ENCODE measurements around the gene THOC6.

Gene THOC6

GRCh38 chr16:3009568-3010390 lies 14.1 kb upstream of the THOC6 start:
- Histone ChIP-seq H3K36me3 (ENCODE audit: insufficient read depth, low read length) (no peaks in the 10 kb centered on the region), H3K27me3 (ENCODE audit: control insufficient read depth in 1 of 2, insufficient read depth in 2 of 2, low read length in 2 of 2) (peaks cover 23 to 83% of the 10 kb centered on the region in 2 donors), H3K27ac (ENCODE audit: low read depth, low read length) (no peak overlapping the region), H3K9ac (ENCODE audit: low read length) (no peak overlapping the region), H3K4me3 (ENCODE audit: low read depth in 1 of 2, low read length in 2 of 2) (no peak overlapping the region), H3K9me3 (ENCODE audit: low read length) (no peaks in the 10 kb centered on the region), H3K4me1 (ENCODE audit: insufficient read depth, low read length) (no peaks in the 10 kb centered on the region)

- no peaks in the 10 kb centered on the region for H3K36me3 ChIP-seq (ENCODE audit: insufficient read depth, low read length)
- H3K27me3 ChIP-seq (ENCODE audit: control insufficient read depth in 1 of 2, insufficient read depth in 2 of 2, low read length in 2 of 2), result peaks cover 17 to 78% of the 10 kb centered on the region in 2 donors
- H3K9ac ChIP-seq (ENCODE audit: low read length), result no peak overlapping the region
- H3K27ac ChIP-seq (ENCODE audit: low read depth, low read length), result no peak overlapping the region
- H3K4me3 ChIP-seq (ENCODE audit: low read depth in 1 of 2, low read length in 2 of 2), result no peak overlapping the region
- no peaks in the 10 kb centered on the region for H3K9me3 ChIP-seq (ENCODE audit: low read length)
- no peaks in the 10 kb centered on the region for H3K4me1 ChIP-seq (ENCODE audit: insufficient read depth, low read length)
Observed at GRCh38 chr16:3010510-3010909, 13.3 kb upstream of the THOC6 start.

DNA sequence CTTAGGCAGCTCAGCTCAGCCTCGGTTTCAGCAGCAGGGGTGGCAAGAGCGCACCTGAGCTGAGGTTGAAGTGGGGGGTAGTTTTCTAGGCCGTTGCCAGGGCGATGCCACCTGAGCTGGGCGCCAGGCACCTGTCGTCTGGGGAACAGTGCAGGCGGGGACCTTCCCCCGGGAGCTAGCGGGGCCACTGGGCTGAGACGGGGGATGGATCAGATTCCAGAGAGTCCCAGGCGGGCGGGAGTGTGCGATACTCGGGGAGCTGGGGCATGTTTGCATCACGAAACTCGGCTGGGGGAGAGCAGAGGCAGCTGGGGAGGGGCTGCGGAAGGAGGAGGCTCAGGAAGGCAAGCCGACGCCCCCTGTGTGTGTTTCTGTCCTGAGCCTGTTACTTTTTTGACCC lies 11.6 kb upstream of the THOC6 start:
- Histone ChIP-seq H3K27me3 (ENCODE audit: control insufficient read depth in 1 of 2, insufficient read depth in 2 of 2, low read length in 2 of 2) (peaks cover 17 to 65% of the 10 kb centered on the region in 2 donors), H3K27ac (ENCODE audit: low read depth, low read length) (no peak overlapping the region), H3K36me3 (ENCODE audit: insufficient read depth, low read length) (no peaks in the 10 kb centered on the region), H3K4me1 (ENCODE audit: insufficient read depth, low read length) (no peaks in the 10 kb centered on the region), H3K4me3 (ENCODE audit: low read depth in 1 of 2, low read length in 2 of 2) (no peak overlapping the region), H3K9ac (ENCODE audit: low read length) (no peak overlapping the region), H3K9me3 (ENCODE audit: low read length) (no peaks in the 10 kb centered on the region)

DNA sequence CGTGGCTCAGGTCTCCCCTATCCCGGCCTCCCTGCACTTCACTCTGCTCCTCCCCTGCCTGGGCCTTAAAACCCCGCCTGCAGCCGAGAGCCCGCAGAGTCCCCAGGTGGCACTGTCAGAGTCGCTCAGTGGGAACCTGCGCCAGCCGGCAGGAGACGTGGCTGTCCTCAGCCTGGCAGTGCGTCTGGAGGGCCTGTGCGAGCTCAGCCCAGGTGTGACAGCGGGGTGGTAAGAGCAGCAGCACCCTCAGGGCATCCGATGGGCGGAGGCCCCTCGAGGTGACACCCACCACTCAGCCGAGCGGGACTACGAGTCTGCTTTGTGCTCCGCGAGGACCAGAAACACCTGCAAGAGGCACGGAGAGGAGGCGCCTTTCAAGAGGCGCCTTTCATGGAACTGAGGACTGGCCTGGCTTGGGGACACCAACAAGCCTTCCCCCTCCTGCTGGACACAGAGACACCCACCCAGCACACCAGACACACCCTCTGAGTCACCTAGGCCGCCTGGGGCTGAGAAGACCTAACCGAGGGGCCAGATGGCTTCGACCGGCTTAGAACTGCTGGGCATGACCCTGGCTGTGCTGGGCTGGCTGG lies 10.9 kb upstream of the THOC6 start, which contains the start of gene CLDN9:
TSS of gene CLDN9 (plus strand) at position 96 of the 593 bp plus-strand sequence. CDS start at position 536, 440 bp downstream.
- H3K4me3 ChIP-seq (ENCODE audit: low read depth in 1 of 2, low read length in 2 of 2), result no peak within 1 kb of the TSS
- no peaks in the 10 kb centered on the region for H3K36me3 ChIP-seq (ENCODE audit: insufficient read depth, low read length)
- H3K27ac ChIP-seq (ENCODE audit: low read depth, low read length), result no peak within 1 kb of the TSS
- H3K27me3 ChIP-seq (ENCODE audit: control insufficient read depth in 1 of 2, insufficient read depth in 2 of 2, low read length in 2 of 2), result peaks cover 13 to 65% of the 10 kb centered on the region in 2 donors
- no peaks in the 10 kb centered on the region for H3K9me3 ChIP-seq (ENCODE audit: low read length)
- H3K4me1 ChIP-seq (ENCODE audit: insufficient read depth, low read length), result no peaks in the 10 kb centered on the region
- H3K9ac ChIP-seq (ENCODE audit: low read length), result no peak within 1 kb of the TSS

GRCh38 chr16:3013491-3013951 lies 10.3 kb upstream of the THOC6 start:
- H3K9me3 ChIP-seq (ENCODE audit: low read length), result no peaks in the 10 kb centered on the region
- no peak overlapping the region for H3K27ac ChIP-seq (ENCODE audit: low read depth, low read length)
- no peak overlapping the region for H3K9ac ChIP-seq (ENCODE audit: low read length)
- no peak overlapping the region for H3K4me3 ChIP-seq (ENCODE audit: low read depth in 1 of 2, low read length in 2 of 2)
- H3K36me3 ChIP-seq (ENCODE audit: insufficient read depth, low read length), result no peaks in the 10 kb centered on the region
- H3K4me1 ChIP-seq (ENCODE audit: insufficient read depth, low read length), result no peaks in the 10 kb centered on the region
- peaks cover 14 to 65% of the 10 kb centered on the region in 2 donors for H3K27me3 ChIP-seq (ENCODE audit: control insufficient read depth in 1 of 2, insufficient read depth in 2 of 2, low read length in 2 of 2)

GRCh38 chr16:3013998-3014690 lies 9.7 kb upstream of the THOC6 start:
- no peak overlapping the region for H3K4me3 ChIP-seq (ENCODE audit: low read depth in 1 of 2, low read length in 2 of 2)
- peaks cover 12 to 64% of the 10 kb centered on the region in 2 donors for H3K27me3 ChIP-seq (ENCODE audit: control insufficient read depth in 1 of 2, insufficient read depth in 2 of 2, low read length in 2 of 2)
- H3K9me3 ChIP-seq (ENCODE audit: low read length), result no peaks in the 10 kb centered on the region
- H3K4me1 ChIP-seq (ENCODE audit: insufficient read depth, low read length), result no peaks in the 10 kb centered on the region
- no peak overlapping the region for H3K9ac ChIP-seq (ENCODE audit: low read length)
- H3K27ac ChIP-seq (ENCODE audit: low read depth, low read length), result no peak overlapping the region
- no peaks in the 10 kb centered on the region for H3K36me3 ChIP-seq (ENCODE audit: insufficient read depth, low read length)

DNA sequence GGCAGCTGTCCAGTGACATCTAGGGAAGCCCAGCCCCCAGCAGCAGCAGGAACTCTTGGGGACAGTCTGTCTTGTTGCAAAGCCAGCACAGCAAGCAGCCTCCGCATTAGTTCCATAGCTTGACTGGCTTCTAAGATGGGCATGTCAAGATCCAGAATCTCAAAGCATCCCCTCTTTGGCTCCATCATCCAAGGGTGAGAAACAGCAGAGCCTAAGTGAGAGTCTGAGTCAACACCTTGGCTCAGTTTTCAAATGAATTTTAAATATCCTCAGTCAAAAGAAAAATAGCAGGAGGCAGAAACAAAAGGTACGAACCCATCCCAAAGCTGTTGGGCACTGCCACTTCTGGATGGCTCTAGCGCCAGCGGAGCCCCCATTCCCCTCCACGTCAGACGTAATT lies 8.9 kb upstream of the THOC6 start:
- Histone ChIP-seq H3K36me3 (ENCODE audit: insufficient read depth, low read length) (no peaks in the 10 kb centered on the region), H3K9ac (ENCODE audit: low read length) (no peak overlapping the region), H3K4me3 (ENCODE audit: low read depth in 1 of 2, low read length in 2 of 2) (no peak overlapping the region), H3K9me3 (ENCODE audit: low read length) (no peaks in the 10 kb centered on the region), H3K4me1 (ENCODE audit: insufficient read depth, low read length) (no peaks in the 10 kb centered on the region), H3K27ac (ENCODE audit: low read depth, low read length) (no peak overlapping the region), H3K27me3 (ENCODE audit: control insufficient read depth in 1 of 2, insufficient read depth in 2 of 2, low read length in 2 of 2) (peaks cover 12 to 57% of the 10 kb centered on the region in 2 donors)

GRCh38 chr16:3015865-3016521 lies 7.8 kb upstream of the THOC6 start:
- peaks cover 12 to 54% of the 10 kb centered on the region in 2 donors for H3K27me3 ChIP-seq (ENCODE audit: control insufficient read depth in 1 of 2, insufficient read depth in 2 of 2, low read length in 2 of 2)
- no peak overlapping the region for H3K27ac ChIP-seq (ENCODE audit: low read depth, low read length)

DNA sequence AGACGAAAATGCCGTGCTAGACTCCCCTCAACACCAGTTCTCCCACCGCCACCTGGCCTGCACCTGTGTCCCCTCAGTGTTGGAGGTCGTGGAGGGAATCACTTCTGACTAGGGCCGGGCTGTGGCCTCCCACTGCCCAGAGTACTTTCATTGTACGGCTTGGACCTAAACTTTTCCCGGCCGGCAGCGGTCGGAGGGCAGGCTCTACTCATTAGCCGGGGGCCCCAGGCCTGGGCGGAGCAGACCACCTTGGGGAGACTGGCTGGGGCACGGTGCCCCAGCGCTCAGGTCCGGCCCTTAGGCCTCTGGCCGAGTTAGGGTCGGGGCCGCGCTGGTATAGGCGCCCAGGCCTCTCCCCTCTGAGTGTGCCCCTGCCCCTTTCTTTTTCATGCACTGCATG lies 6.5 kb upstream of the THOC6 start:
- peaks cover 7 to 42% of the 10 kb centered on the region in 2 donors for H3K27me3 ChIP-seq (ENCODE audit: control insufficient read depth in 1 of 2, insufficient read depth in 2 of 2, low read length in 2 of 2)
- peaks cover 10% of the 10 kb centered on the region for H3K4me1 ChIP-seq (ENCODE audit: insufficient read depth, low read length)
- H3K9ac ChIP-seq (ENCODE audit: low read length), result no peak overlapping the region
- H3K36me3 ChIP-seq (ENCODE audit: insufficient read depth, low read length), result no peaks in the 10 kb centered on the region
- no peaks in the 10 kb centered on the region for H3K9me3 ChIP-seq (ENCODE audit: low read length)
- no peak overlapping the region for H3K27ac ChIP-seq (ENCODE audit: low read depth, low read length)
- no peak overlapping the region for H3K4me3 ChIP-seq (ENCODE audit: low read depth in 1 of 2, low read length in 2 of 2)

More at GRCh38 chr16:3015865-3016521, 7.8 kb upstream of the THOC6 start:
- H3K9me3 ChIP-seq (ENCODE audit: low read length), result no peaks in the 10 kb centered on the region
- no peak overlapping the region for H3K4me3 ChIP-seq (ENCODE audit: low read depth in 1 of 2, low read length in 2 of 2)
- H3K4me1 ChIP-seq (ENCODE audit: insufficient read depth, low read length), result no peaks in the 10 kb centered on the region
- H3K9ac ChIP-seq (ENCODE audit: low read length), result no peak overlapping the region
- H3K36me3 ChIP-seq (ENCODE audit: insufficient read depth, low read length), result no peaks in the 10 kb centered on the region

GRCh38 chr16:3017794-3018506 lies 5.9 kb upstream of the THOC6 start, which contains the start of gene CLDN6:
Gene CLDN6, minus strand, starts transcription at chr16:3018183. Its CDS starts 2,162 bp downstream, at chr16:3016021.
- H3K4me1 ChIP-seq (ENCODE audit: insufficient read depth, low read length), result peaks cover 16% of the 10 kb centered on the region
- H3K27me3 ChIP-seq (ENCODE audit: control insufficient read depth in 1 of 2, insufficient read depth in 2 of 2, low read length in 2 of 2), result peaks cover 7 to 36% of the 10 kb centered on the region in 2 donors
- H3K36me3 ChIP-seq (ENCODE audit: insufficient read depth, low read length), result no peaks in the 10 kb centered on the region
- H3K4me3 ChIP-seq (ENCODE audit: low read depth in 1 of 2, low read length in 2 of 2), result no peak within 1 kb of the TSS
- H3K27ac ChIP-seq (ENCODE audit: low read depth, low read length), result no peak within 1 kb of the TSS
- no peaks in the 10 kb centered on the region for H3K9me3 ChIP-seq (ENCODE audit: low read length)
- H3K9ac ChIP-seq (ENCODE audit: low read length), result no peak within 1 kb of the TSS

Measured in muscle layer of colon (tissue), 2 donors.